Stimulated activated CD4-positive, alpha-beta T cell treated with anti-CD3 and anti-CD28 coated beads, TNF-alpha, amount 100 ng/mL, for 4 hours (primary cell): ENCODE data around the gene KIF5C.
"Not testable (repeated sequence)": the region's sequence is repeated elsewhere in the genome, so short reads cannot be mapped to it uniquely, and the experiment has no call there.

ENCODE experiments used
- DNase-seq, 3 experiments: peaks; one replicate each; pipeline ENCODE4 v3.0.0-alpha.2; 2020; ENCODE audit warnings: low read depth in 3 of 3

KIF5C gene

DNA sequence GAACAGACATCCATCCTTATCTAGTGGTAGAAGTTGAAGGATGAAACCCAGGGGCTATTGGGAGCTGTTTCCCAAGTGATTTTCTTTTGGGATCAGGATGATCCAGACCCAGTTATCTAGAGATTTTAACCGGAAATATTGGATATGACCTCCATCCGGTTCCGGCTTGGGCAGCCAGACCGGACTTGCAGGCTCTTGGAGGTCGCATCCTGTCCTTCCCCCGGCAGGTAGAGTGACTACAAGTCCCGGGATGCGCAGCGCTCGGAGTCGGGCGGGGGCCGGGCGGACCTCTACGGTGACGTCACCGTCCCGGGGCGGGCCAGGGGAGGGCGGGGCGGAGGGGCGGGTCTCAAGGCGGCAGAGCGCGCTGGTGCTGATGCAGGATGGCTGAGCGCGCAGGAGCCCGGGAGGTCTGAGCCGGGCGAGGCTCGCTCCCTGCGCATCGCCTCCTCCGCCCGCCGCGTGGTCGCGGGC is at the start of gene KIF5C:
Gene KIF5C (plus strand): TSS at position 360 of the 474 bp plus-strand sequence. CDS start 391 bp downstream, outside the sequence.
- DNase-seq = peak; percentile 82 to 86 (median 84)

DNA sequence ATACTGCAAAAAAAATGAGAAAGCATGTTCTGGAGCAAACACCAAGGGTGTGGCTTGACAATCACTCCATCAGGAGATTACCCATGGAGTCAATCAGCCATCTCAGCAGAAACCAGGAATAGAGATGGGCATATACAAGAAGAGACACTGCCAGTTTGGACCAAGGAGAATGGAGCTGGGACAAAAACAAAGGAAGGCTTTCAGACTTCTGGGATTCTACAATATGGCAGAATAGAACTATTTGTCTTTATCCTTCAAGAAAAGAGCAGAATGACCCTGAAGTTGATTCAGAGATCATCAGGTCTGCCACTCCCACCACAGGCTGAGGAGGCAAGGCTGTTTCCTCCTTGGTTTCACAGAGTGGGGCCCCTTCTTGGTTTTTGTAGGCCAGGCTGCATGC is 48.2 kb upstream of the KIF5C start:
- no peak for DNase-seq

DNA sequence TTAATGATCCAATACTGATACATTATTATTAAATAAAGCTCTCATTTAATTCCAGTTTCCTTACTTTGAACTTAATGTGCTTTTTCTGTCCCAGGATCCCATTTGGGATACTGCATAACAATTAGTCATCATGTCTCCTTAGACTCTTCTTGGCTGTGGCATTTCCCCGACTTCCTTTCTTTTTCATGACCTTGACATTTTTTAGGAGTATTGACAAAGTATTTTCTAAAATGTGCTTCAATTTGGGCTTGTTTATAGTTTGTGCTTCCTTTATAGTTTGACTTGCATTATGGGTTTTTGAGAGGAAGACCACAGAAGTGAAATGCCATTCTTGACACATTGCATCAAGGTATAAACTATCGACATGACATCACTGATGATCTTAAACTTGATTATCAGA is 46.1 kb upstream of the KIF5C start:
- DNase-seq = no peak

DNA sequence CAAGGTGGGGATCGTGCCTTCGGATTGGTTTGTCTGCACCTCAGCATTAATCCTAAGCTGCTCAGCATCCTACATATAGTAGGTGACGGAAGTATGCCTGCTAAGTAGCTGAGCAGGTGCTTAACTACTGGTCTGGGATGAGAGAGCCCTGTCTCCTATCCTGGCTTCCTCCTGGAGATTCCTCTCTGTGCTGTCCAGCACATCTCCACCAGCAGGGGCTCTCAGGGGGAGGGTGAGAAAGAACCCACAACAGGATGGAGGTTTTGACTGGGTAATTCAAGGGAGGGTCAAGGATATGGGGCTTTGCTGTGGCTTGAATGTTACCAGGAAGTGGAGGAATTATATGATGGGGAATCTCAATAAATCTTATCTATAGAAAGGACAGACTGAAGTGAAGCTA is 45.4 kb upstream of the KIF5C start:
- no peak for DNase-seq

DNA sequence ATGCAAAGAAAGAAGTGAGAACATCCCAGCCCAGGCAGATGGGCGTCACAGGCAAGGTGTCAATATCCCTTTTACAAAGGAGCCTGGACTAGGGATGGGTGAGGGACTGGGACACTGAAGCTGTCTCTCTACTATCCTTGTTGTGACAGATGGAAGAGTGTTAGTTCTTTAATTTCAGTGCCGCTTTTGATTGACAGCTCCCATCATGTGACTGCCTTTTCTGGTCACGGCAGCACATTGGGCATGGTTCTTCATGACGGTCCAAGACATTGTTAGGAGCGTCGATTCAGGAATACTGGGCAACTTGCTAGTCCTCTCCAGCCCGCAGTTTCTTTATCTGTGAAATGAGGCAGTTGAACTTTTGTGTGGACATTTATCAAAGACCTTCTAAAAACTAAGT is 42.4 kb upstream of the KIF5C start:
- DNase-seq = no peak

DNA sequence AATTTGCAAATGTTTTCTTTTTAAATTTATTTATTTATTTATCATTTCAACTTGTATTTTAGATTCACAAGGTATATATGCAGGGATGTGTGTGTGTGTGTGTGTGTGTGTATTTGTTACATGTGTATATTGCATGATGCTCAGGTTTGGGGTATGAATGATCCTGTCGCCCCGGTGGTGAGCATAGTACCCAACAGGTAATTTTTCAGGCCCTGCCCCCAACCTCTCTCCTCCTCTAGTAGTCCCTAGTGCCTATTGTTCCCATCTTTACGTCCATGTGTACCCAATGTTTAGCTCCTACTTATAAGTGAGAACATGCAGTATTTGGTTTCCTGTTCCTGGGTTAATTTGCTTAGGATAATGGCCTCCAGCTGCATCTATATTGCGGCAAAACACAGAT is 33.0 kb upstream of the KIF5C start:
- no peak for DNase-seq

DNA sequence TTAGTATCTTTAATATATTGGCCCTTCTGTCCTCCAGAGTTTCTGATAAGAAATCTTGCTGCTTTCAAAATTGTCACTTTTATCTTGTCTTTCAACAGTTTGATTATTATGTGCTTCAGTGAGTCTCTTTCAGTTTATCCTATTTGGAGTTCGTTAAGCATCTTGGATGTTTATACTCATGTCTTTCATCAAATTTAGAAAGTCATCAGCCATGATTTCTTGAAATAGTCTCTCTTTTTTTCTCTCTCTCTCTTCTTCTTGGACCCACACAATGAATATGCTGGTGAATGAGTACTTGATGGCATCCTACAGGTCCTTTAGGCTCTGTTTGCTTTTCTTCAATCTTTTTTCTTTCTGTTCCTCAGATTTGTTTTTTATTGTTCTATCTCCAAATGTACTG is 26.9 kb upstream of the KIF5C start:
- no peak for DNase-seq

DNA sequence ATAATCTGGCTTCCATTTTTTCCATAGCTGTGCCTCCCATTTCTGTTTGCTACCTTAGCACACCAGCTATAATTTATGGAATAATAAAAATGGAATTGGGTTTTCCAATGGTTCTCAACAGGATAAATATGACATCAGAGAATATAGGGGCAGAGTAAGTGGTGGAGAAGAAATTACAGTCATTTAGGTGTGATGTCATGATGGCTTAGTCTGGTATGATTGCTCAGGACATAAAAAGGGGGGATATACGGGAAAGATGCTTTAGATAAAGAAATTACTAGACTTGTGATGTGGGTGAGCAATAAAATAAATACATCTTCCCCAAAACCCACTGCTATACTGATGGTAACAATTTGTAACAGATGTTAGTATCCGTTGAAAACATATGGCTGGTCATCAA is 21.6 kb upstream of the KIF5C start:
- DNase-seq = no peak

DNA sequence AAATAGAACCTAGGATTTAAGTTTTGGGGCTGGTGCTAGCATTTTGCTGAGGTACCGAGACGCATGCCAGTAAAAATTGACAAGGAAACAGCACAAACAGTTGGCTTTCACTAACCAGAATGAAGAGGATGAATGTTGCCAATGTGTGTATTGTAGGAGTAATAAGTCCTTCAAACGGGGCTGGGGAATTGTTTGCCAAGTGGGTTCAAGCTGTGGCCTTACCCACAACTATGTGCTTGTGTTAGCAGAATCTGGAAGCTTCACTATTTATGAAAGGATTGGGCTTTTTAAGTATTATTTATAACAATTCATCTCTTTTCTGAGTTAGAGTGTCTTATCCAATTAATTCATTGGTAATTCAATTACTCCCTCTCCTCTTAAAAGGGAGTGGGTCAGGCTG is 15.0 kb upstream of the KIF5C start:
- DNase-seq = no peak

DNA sequence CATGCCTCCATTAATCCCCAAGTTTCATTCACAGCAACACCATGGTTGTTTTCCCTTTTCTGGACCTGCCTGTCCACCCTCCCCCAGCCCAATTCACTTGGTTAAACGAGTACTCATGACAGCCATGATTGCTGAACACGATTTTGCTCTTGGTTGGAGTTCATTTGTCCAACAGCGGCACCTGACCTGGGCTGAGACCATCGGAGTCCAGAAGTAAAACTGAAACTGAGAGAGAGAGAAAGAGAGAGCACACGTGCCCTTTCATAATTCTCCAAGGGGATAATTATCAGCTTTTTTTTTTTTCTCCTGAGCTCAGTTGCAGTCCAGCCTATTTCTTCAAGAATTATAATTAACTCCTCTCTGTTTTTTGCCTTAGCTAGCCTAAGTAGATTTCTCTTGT is 13.7 kb upstream of the KIF5C start:
- DNase-seq = no peak

DNA sequence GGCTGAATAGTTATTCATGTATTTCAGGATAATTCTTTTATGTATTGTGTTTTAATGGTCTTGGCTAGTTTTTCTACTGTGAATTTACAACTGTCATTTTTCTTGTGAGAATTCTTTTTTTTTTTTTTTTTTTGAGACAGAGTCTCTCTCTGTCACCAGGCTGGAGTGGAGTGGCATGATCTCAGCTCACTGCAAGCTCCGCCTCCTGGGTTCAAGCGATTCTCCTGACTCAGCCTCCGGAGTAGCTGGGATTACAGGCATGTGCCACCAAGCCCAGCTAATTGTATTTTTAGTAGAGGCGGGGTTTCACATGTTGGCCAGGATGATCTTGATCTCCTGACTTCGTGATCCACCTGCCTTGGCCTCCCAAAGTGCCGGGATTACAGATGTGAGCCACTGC is 12.5 kb upstream of the KIF5C start:
- DNase-seq = not testable (repeated sequence)

DNA sequence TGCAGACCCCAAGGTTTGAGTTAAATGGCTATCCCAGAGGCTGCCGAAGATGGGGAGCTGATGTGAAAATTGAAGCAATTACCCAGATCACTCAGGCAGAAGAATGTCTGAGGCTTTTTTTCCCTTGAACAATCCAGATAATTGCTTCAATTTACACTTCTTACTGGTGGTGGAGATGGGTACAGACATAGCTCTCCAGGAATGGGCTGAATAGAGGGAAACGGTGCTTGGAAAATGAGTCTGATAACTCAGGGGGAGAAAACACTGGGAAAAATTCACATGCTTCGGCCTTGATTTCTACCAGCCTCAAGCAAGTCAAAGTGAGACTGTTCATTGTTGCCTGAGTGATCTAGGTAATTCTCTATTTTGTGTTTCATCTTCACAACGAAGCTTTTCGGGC is 9.5 kb upstream of the KIF5C start:
- DNase-seq = no peak

DNA sequence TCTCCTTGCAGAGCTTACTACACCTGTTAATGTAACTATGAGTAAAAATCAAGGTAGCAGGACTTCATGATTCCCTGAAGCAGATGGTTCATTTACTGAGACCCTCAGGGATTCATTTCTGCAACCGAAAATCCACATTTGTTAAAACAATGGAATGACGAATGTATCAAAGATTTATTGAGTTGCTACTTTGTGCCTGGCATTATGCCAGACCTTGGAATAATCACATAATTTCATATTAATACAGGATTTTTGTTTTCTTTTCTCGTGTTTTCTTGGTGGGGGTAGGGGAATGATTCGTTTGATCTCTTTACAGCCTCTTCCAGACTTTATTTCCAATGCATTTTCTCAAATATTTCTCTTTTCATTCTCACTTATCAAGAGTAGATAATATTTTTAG is 8.9 kb upstream of the KIF5C start:
- no peak for DNase-seq

DNA sequence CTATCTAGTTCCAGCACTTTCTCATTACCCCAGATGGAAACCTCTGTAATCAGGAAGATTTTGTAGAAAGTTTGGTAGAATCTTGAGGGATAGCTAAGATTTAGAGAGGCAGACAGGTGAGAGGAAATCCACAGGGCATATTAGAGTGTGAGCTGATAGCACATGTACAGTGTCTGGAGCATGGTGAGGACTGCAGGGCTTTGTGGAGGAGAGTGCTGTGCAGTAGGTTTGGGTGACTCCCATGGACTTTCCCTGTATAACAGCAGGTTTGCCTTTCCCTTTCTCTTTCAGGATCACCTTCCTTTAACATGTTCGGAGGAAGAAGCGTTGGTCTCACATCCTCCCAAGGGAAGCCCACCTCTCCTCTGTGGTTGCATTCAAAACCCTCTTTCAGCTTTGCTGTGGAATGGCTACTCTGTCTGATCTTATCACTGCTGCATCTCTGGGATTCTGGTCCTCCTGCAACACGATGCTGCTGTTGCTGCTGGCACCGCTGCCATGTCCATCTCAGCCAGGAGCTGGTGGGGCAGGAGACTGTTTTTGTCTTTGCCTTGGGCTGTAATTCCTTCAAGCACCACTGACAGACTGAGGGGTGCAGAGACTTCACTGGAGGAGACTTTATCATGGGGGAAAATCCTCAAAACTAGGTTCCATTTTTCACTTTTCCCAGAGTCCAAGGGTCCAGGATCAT is 7.8 kb upstream of the KIF5C start:
- DNase-seq = no peak

DNA sequence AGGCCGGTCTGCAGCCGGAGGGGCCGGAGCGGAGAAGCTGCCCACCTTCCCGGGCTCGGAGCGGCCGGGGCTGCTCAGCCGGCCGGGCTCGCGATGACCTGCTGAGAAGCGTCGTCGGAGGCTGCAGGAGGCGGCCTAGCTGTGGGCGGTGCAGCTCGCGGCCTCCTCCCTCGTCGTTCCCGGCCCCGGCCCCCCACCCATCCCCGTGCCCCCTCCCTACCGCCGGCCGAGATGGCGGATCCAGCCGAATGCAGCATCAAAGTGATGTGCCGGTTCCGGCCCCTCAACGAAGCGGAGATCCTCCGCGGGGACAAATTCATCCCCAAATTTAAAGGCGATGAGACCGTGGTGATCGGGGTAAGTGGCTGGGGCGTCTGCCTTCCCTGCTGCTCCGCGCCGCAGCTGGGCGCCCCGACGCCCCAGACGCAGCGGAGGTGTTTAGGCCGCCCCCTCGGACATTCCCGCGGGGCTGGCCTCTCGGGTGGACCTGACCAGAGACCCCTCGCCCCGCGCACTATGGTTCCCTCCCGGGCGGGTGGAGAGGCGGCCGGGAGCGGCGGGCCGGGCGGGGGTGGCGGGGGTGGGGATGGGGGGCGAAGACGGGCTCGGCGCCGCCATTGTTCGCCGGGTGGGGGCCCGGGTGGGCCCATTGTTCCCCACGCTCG is 492 bp downstream of the KIF5C start:
- no peak for DNase-seq

DNA sequence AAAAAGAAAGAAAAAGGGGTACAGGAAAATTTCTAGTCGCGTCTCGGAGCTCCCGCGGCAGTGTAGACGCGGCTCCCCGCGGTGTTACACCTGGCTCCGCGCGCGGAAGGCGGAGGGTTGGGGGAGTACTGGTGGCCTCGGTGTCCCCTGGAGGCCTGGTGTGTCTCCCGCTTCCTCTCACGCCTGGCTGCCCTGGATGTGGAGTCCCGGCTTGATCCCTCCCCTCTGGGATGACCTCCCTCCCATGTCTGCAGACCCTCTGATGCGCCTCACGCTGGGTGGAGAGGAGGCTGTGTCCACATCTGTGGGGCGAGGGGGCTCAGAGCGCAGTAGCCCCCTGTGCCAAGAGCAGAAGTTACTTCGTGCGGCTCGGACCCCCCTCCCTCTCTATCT is 1.2 kb downstream of the KIF5C start:
- no peak for DNase-seq

DNA sequence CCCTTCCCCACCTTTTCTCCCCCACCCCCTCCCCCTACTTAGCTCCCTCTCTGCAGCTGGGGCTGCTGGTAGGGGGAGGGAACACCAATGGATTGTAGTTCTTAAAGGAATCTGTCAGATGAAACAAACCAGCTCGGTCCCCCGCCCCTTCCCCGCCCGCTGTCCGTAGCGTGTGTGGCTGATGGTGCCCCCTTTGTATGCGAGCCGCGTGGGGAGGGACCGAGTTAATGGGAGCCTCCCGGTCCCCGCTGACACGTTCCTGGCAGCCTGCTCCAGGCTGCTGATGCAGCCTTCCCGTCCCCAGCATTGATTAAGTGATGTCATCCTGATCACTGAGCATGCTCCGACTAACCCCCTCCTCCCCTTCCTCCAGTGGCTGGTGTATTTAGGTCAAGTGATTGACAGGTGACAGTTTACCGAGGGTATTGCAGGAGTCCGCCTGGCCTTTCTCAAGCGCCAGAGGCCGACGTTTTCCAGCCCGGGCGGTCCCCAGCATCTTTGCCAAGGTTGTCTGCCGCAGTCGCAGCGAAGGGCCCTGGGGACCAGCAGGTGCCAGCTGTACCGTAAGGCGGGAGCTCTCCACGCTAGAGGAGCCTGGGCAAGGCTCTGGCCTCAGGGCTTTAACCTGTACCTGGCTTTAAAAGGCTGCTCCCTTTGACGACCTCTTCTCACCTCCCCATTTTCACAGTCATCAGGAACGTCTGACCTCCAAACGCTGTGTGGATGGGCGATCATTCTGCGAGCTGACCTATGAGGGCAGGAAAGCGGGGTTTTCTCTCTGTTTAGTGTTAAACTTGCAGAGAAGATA is 1.8 kb downstream of the KIF5C start:
- peak in 2 of 3 experiments; percentile 26 to 42 for DNase-seq

DNA sequence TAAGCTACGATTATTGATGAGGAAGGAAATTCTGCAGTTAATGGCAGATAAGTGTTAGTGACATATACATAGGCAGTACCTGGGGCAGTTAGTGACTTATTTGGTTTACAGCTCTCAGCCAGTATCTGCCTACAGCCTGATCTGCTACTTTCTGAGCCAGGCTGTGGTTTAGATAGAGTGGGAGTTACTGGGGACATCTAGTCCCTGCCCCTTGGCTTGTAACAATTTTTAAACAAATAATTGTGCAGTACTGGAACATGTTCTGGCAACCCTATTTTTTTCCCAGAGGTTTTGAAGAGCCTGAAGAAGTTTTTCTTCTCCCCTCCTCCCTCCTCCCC is 2.3 kb downstream of the KIF5C start:
- no peak for DNase-seq

DNA sequence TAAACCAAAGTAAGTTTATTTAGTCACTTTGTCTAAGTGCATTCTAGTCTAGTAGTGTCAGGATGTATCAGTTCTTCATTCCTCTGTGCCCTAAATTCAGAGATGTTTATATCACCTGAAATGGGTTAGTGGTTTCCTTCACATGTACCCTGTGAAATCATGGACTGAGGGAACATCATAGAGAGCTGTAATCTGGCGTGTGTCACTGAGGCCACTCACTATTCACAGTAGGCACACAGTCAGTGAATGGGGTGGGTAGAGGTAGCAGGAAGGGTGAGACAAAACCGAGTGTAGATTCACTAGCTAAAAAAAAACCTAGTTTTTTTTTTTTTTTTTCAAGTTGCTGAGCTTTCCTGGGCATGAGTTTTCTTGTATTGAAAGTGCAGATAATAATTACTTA is 5.6 kb downstream of the KIF5C start:
- DNase-seq = no peak

DNA sequence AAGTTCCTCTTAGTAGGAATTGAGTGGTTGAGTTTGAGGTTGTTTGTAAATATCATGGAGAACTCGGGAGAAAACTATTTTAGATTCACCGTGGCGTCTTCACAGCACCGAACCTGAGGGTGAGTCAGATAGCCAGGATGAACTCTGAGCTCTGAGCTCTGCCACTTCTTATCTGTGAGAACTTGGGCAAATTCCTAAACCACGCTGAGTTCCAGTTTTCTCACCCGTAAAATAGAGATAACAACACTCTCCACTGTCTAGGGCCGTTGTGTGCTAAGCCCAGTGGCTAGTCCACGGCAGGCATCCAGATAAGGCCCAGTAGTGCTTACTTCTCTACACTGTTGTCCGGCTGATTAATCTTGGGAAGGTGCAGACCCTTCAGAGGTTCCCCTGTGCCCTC is 7.0 kb downstream of the KIF5C start:
- no peak for DNase-seq

DNA sequence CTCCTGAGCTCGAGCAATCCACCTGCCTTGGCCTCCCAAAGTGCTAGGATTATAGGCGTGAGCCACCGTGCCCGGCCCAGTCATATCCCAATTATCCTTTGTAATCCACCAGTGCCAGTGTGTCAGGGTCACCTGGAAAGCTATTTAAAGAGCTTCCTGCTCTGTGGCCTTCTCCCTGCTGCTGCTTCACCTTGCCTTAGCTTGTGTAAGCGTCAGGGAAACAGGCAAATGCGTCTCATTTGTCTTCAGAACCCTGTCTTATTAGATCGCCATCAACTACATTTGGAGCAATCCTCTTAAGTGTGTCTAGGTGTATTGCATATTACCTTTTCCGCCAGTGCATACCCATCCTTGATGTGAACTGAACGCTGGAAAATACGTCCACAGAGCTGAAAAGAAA is 10.2 kb downstream of the KIF5C start:
- DNase-seq = no peak

DNA sequence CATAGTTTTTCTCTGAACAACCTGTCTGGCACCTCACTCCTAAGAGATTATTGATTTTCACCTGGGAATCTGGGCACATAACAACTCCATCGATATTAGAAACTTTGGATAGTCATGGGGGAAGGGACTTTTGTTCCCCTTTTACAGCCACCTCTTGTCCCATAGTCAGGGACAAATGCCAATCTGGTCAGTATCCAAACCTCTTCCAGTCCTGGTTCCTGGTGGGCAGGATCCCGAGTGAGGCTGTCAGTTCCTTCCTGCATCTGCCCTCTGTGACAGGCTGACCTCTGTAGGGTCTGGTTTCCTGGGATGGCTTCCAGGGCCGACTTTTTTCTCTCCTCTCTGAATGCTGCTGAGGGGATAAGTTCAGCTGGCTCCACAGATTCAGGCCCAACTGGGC is 11.0 kb downstream of the KIF5C start:
- no peak for DNase-seq
